LNCaP clone FGC (cell line): Measurements from ENCODE around the gene DOK4.

Experiments
- DNase-seq: peaks from one replicate; pipeline ENCODE4 v3.0.0-alpha.2; 2011; ENCODE audit warnings: low read depth
- H3K4me3 ChIP-seq: 2 replicates; pipeline ENCODE4 v1.5.1; 2011; ENCODE audit warnings: mild to moderate bottlenecking, low read depth, low read length, control low read depth
- TF ChIP-seq, protein P1 (sequence below): IDR thresholded peaks from 2 replicates; pipeline ENCODE4 v1.5.1; 2012; ENCODE audit warnings: mild to moderate bottlenecking; ENCODE audit not compliant: control insufficient read depth, insufficient read depth; ENCODE audit errors: extremely low read depth

Gene DOK4

GRCh38 chr16:57514791-57515600 is 28.7 kb upstream of the DOK4 start:
- TF ChIP-seq, protein P1, sequence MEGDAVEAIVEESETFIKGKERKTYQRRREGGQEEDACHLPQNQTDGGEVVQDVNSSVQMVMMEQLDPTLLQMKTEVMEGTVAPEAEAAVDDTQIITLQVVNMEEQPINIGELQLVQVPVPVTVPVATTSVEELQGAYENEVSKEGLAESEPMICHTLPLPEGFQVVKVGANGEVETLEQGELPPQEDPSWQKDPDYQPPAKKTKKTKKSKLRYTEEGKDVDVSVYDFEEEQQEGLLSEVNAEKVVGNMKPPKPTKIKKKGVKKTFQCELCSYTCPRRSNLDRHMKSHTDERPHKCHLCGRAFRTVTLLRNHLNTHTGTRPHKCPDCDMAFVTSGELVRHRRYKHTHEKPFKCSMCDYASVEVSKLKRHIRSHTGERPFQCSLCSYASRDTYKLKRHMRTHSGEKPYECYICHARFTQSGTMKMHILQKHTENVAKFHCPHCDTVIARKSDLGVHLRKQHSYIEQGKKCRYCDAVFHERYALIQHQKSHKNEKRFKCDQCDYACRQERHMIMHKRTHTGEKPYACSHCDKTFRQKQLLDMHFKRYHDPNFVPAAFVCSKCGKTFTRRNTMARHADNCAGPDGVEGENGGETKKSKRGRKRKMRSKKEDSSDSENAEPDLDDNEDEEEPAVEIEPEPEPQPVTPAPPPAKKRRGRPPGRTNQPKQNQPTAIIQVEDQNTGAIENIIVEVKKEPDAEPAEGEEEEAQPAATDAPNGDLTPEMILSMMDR: no peak
- H3K4me3 ChIP-seq: no peak overlapping the region
- no peak for DNase-seq

DNA sequence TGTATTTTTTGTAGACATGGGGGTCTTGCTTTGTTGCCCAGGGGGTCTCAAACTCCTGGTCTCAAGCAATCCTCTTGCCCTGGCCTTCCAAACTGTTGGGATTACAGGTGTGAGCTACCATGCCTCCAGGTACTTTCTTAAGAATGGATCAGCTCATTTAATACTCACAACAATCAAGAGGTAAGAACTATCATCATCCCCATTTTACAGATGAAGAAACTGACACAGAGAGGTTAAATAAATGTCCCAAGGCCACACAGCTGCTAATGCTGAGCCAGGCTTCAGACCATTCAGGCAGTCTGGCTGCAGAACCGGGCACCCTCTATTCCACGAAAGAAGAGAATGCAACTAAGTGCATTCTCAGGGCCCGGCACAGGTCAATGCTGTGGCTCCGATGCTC is 28.1 kb upstream of the DOK4 start:
- TF ChIP-seq, protein P1: no peak
- no peak overlapping the region for H3K4me3 ChIP-seq
- DNase-seq: no peak

GRCh38 chr16:57513371-57514102 is 27.2 kb upstream of the DOK4 start:
- TF ChIP-seq, protein P1: no peak
- no peak overlapping the region for H3K4me3 ChIP-seq
- DNase-seq: no peak

DNA sequence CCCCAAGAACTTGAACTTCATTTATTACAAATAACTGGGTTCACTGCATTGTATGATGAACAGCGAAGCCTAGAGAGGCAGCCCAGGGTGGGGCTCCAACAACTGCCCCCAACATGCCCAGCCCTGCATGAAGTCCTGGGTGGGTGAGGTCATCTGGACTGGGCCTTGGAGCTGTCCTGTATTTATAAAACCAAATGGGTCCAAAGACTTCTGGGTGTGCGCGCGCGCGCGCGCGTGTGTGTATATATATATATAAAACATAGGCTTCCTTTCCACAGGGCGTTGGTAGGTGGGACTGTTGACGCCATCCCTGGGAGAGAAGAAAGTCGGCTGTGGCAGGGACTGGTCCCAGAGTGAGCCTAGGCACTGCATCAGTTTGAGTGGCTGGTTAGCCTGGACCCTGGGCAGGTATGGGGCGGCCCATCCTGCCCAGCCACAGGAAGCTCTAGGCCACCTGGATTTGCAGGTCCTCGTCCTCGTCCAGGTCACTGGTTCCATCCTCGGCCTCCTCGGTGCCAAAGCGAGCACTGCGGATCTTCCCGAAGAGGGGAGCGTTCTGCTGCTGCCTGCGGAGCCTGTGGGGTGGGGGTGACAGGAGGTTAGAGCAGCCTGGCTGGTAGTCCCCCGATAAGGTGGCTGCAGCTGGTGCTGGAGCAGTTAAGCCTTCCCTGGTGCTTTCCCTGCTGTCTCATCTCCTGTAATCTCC is 26.2 kb upstream of the DOK4 start:
- no peak for DNase-seq
- no peak overlapping the region for H3K4me3 ChIP-seq
- TF ChIP-seq, protein P1: no peak

DNA sequence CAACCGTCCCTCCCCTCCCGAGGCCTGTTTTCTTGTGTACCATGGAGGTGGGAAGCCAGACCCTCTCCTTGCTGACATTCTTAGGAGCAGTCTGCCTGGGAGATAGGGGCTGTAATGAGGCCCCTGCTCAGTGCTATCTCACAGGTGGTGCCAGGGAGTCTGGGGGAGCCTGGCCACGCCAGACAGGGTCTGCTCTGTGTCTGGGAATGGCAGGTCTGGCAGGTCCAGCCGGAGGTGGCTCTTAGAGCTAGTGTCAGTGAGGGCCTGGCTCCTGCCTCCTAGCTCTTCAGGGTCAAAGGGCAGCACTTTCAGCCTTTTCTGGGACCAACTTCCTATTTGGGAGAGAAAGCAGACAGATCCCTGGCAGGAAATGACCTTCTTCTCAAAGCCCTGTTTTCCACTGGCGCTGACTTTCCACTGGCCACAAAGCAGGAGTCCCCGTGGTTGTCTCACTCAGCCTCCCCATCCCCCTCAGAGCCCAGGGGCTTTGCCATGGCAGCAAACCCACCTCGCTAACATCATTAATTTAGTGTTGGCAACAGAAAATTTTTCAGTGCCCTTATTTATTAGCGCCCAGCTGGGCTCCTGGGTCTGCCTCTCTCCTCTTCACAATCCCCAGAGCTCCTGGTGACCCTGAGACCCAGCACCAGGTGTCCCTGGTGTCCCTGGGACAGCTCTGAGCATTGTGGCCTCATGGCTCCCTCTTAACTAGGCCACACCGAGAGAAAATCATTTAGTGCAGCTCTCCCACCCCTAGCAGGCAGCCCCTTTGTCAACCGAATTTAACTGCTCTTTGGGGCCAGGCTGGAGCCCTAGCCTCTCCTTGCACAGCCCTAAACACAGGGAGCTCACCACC is 24.0 kb upstream of the DOK4 start:
- TF ChIP-seq, protein P1: no peak
- H3K4me3 ChIP-seq: no peak overlapping the region
- no peak for DNase-seq

- no peak for DNase-seq
- H3K4me3 ChIP-seq: no peak overlapping the region
- TF ChIP-seq, protein P1: no peak
These were observed 23.1 kb upstream of the DOK4 start for GRCh38 chr16:57509231-57509923.
